GM12892 (cell line): ENCODE results near the gene WDR11.

ENCODE experiments used
- POLR2A ChIP-seq: IDR thresholded peaks from 2 replicates; pipeline ENCODE4 v1.6.1; 2011; ENCODE audit warnings: low read depth, low read length, control low read depth
- POLR2AphosphoS5 ChIP-seq: IDR thresholded peaks from 2 replicates; pipeline ENCODE4 v1.6.1; 2011; ENCODE audit warnings: low read depth, low read length, control low read depth
- TAF1 ChIP-seq: IDR thresholded peaks from 2 replicates; pipeline ENCODE4 v1.6.1; 2011; ENCODE audit warnings: low read depth, mild to moderate bottlenecking, control low read depth, low read length, borderline replicate concordance

GRCh38 chr10:120891365-120891764 lies 40.2 kb downstream of the WDR11 start:
- no peak for TF ChIP-seq POLR2A
- TF ChIP-seq TAF1: no peak
- no peak for TF ChIP-seq POLR2AphosphoS5
